ENCODE data around the gene NUDT9.
"Not testable (repeated sequence)": the region's sequence is repeated elsewhere in the genome, so short reads cannot be mapped to it uniquely, and the experiment has no call there.

The NUDT9 gene

GRCh38 chr4:87465739-87466366, 43.5 kb downstream of the NUDT9 start:
- no peak for DNase-seq

- no peak for DNase-seq
Measured at GRCh38 chr4:87469390-87469789, 47.0 kb downstream of the NUDT9 start.

DNA sequence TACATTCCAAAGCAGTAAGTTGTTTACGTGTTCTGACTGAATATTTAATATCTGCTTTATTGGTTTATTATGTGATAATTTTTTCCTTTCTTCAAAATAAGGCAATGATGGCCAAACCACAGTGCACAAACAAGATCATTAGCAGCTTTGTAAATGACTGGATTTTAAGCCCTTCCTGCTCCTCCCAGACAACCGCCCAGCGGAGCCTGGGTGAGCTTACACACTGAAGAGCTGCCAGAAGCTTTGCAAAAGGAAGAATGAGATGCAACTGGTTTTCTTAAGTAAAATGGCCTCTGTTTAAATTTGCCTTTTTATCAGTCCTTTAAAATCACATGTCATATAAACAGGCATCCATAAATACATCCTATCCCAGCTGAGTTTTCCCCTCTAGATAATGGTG, 54.6 kb downstream of the NUDT9 start:
- no peak for DNase-seq

DNA sequence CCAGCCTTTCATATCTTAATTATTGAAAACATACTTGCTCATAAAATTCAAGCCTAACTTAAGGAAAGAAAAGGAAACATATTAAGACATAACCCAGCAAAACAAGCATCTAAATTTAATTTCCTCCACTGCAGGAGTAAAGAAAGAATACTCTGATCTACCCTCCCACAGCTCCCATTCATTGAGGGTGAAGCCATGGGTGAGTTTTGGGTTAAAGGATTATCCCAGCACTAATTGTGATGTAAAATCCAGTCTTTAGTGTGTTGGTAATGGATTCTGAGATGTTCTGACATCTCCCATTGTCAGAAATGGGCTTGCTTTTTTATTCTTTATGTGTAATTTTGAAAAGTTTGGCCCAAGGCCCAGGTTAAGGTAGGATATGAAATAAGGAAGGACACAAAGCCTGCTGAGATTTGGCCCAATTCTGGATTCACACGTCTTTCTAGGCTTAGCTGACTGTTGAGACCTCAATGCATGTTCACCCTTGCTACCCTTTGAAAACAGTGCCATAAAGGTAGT, 56.4 kb downstream of the NUDT9 start:
- DNase-seq = no peak

DNA sequence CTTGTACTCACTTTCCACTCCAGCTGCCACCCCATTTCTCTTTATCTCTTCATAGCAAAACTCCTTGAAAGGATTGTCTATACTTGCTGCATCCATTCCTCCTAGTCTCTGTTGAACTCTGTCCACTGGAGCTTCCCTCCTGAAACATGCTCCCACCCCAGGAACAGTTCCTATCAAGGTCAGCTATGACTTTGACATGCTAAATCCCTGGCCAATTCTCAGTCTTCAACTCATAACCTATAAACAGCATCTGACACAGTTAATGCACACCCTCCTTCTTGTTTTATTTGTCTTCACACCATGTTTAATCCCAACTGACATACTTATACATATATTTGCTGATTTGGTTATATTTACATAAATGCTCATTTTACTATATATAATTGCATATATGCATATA, 59.0 kb downstream of the NUDT9 start:
- DNase-seq = no peak

DNA sequence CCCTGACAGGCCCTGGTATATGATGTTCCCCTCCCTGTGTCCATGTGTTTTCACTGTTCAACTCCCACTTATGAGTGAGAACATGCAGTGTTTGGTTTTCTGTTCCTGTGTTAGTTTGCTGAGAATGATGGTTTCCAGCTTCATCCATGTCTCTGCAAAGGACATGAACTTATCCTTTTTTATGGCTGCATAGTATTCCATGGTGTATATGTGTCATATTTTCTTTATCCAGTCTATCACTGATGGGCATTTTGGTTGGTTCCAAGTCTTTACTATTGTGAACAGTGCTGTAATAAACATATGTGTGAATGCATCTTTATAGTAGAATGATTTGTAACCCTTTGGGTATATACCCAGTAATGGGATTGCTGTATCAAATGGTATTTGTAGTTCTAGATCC, 60.9 kb downstream of the NUDT9 start:
- not testable (repeated sequence) for DNase-seq

DNA sequence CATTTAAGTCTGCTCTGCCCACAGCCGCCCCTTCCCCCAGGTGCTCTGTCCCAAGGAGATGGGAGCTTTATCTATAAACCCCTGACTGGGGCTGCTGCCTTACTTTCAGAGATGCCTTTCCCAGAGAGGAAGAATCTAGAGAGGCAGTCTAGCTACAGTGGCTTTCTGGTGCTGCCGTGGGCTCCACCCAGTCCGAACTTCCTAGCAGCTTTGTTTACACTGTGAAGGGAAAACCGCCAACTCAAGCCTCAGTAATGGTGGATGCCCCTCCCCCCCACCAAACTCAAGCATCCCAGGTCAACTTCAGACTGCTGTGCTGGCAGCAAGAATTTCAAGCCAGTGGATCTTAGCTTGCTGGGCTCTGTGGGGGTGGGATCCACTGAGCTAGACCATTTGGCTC, 66.3 kb downstream of the NUDT9 start:
- not testable (repeated sequence) for DNase-seq

DNA sequence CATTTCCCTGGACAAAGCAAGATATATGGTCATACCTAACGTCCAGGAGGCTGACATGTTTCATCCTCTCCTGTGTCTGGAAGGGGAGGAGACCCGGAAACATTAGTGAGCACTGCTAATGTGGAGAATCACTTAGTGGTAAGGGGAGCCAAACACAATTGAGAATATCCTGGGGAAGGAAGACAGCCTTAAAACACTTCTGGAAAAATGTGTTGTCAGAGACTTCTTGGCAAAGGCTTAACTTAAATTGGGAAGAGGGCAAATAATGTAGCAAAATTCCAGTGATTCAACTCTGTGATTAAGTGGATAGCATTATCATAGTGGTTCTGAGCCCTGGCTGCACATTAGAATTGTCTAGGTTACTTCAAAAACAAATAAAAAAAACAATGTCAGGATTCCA, 67.3 kb downstream of the NUDT9 start:
- DNase-seq = no peak

- DNase-seq = no peak
Measured at GRCh38 chr4:87490664-87491369, 68.4 kb downstream of the NUDT9 start.

GRCh38 chr4:87491436-87491835, 69.1 kb downstream of the NUDT9 start:
- DNase-seq = no peak

GRCh38 chr4:87491851-87492250, 69.5 kb downstream of the NUDT9 start:
- not testable (repeated sequence) for DNase-seq

DNA sequence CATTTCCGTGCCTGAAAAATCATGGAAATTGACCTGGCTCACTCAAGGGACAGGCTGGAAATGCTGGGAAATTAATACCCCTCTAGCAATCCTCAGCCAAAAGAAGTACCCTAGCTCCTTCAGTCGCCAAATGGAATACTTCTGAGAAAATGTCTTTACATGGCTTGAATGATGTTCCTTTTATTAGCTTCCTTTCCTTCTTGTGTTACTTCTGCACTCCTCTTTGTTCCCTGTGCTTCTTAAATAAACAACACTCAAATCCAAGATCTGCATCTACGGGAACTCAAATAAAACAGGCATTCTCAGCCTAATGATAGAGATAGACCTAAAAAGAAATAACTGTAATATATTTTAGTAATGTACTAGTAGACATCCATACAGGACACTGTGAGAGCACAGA, 70.7 kb downstream of the NUDT9 start:
- no peak for DNase-seq

GRCh38 chr4:87497159-87497558, 74.8 kb downstream of the NUDT9 start:
- no peak for DNase-seq

DNA sequence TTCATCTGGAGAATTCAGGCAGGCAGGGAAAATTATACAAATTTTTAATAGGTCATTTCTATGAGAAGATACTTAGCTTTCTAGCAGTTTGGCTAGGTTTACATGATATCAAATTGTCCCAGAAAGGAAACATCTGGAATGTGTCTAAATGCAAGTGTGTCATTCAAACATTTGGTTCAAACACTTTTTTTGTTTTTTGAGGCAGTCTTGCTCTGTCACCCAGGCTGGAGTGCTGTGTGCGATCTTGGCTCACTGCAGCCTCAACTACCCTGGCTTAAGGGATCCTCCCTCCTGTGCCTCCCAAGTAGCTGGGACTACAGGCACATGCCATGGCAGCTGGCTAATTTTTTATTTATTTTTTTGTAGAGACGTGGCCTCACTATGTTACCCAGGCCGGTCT, 75.2 kb downstream of the NUDT9 start:
- DNase-seq = no peak

DNA sequence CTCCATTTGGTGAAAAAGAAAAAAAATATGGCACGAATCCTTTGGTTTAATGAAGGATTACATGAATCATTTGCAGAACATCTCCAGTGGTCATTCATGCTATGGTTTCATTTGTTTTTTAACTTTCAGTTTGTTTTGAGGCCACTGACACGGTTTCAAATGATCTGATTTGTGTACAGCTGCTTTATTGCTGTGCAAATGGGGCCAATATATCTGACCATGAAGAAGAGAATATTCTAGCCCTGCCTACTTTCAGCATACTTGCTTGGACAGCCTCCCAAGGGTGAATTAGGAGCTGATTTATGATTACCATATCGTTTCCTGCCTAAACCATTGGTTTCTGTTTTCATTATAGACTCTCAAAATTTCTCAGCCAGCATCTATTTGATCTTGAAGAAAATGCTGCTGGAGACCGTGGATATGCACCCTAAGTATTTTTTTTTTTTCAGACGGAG, 76.1 kb downstream of the NUDT9 start:
- no peak for DNase-seq

DNA sequence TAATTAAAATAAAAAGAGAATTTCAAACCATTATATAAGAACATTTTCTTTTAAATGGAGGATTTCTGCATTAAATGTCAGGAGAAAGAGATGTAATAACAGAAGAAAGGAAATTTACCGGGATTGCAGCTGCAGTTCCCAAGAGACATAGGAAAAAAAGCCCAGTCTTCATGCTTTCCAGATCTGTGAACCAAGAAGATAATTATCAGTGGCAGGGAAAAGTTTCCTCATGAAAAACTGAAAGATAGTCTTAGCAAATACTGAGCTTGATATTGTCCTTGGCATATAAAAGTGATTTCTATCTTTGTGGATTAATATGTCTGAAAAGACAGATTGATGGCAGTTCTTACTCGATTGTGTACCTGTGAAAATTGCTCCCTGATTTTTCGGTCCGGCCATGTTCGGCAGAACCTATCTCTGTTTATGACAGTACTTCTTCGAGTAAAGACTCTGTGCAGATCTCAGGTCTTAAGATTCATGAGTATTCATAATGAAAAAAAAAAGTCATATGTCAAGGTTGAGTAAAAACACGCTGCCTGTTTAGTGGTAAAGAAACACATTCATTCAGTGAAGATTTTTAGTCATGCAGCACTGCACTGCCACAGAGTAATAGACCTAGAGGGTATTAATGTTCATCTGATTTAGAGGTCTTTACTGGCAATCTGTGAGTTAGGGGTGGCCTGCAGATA, 77.2 kb downstream of the NUDT9 start:
- DNase-seq = no peak

DNA sequence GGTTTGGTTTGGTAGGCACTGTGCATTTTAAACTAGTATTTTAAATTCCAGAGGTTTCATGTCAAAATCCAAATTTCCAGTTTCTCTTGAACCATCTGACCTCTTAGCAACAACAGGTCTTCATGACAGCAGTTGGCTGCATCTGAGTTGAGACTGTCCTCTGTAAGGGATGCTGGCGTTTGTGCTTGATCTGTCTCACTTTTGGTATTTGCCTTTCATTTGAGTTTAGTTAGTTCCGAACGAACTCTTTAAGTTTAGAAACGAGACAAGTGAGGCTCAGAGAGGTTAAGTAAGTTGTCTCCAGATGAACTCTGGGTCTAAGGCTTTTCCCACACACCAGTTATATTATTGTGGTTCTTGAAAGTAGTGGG, 77.7 kb downstream of the NUDT9 start:
- DNase-seq = no peak

DNA sequence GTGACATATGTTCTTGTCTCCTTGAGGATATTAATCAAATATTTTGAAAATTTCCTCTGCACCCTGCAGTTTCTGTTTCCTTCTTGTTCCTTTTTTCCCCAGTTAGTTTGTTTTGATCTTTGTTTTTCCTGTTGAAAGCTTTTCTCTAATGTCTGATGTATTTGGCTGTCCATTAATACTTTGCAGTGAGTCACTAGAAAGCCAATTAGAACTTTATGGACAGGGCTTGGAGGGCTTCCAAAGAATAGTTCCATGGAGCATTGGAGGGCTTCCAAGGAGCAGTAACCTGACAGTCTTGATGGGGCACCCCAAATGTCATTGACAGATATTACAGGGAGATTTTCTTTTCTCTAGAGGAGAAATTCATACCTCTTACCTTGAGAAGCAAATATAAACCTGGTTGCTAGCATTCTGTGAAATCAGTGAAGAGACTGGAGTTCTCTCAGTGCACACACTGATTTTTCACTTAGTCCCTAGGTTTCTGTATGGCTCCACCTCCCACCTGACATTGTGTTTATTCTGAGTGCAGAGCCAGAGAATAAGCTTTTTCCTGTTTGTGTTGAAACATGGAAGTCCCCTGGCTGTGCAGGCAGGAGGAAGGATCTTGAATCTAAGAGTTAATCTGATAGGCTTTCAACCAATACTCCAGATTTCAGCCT, 80.3 kb downstream of the NUDT9 start:
- DNase-seq = no peak

GRCh38 chr4:87505862-87506261, 83.5 kb downstream of the NUDT9 start:
- DNase-seq = no peak

- no peak for DNase-seq
Measured at GRCh38 chr4:87506974-87507701, 84.8 kb downstream of the NUDT9 start.
